Measurements from ENCODE around the gene PAQR4. TPM values are rescaled to one million over a fixed set of nuclear protein-coding genes. Genes with fewer than 3 reads are reported as not detected.

PAQR4 gene
- polyA plus RNA-seq, 3 donors = 6.3 to 14.2 (median 8.9) TPM

DNA sequence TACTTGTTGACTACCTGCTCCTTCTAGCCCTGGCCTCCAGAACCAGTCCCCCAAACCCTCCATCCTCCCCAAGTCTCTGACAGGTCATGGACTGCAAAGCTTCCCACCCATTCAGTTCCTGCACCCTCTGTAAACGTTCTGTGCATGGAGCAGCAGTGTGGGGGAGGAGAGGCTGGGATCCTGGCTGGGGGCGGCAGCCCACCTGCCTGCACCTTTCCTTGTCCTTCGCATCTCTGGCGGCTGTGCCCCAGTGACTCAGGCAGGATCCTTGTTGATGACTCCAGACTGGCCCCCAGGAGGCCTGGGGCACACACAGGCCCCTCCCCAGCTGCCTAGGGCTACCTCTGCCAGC, 12.7 kb downstream of the PAQR4 start:
- Histone ChIP-seq H3K27me3 (ENCODE audit: control insufficient read depth in 2 of 2, insufficient read depth in 2 of 2, low read length in 2 of 2) (no peaks in the 10 kb centered on the region), H2AFZ (ENCODE audit: insufficient read depth, low read depth, low read length, poor library complexity, severe bottlenecking) (no peak overlapping the region), H3K36me3 (replicated peaks in 1 of 2; ENCODE audit: control insufficient read depth in 1 of 2, insufficient read depth in 2 of 2, low read length in 2 of 2) (no peaks in the 10 kb centered on the region), H3K9me3 (replicated peaks in 1 of 2; ENCODE audit: control insufficient read depth in 1 of 2, insufficient read depth in 1 of 2, low read length in 2 of 2) (no peaks in the 10 kb centered on the region), H3K79me2 (ENCODE audit: insufficient read depth, low read length) (peaks cover 11% of the 10 kb centered on the region), H3K4me1 (ENCODE audit: control insufficient read depth in 1 of 2, insufficient read depth in 2 of 2, low read length in 2 of 2) (peaks cover 22 to 29% of the 10 kb centered on the region in 2 donors), H3K27ac (ENCODE audit: low read depth in 1 of 2, low read length in 2 of 2) (no peak overlapping the region), H4K20me1 (ENCODE audit: insufficient read depth, low read length) (no peaks in the 10 kb centered on the region), H3K4me2 (replicated peaks; ENCODE audit: extremely low read depth, low read length, poor library complexity, severe bottlenecking) (no peak overlapping the region), H3K4me3 (replicated peaks in 1 of 3; ENCODE audit: low read depth in 2 of 3, low read length in 3 of 3) (no peak overlapping the region), H3K9ac (ENCODE audit: insufficient read depth, low read length, poor library complexity, severe bottlenecking) (no peak overlapping the region)
- TF ChIP-seq, protein P1, sequence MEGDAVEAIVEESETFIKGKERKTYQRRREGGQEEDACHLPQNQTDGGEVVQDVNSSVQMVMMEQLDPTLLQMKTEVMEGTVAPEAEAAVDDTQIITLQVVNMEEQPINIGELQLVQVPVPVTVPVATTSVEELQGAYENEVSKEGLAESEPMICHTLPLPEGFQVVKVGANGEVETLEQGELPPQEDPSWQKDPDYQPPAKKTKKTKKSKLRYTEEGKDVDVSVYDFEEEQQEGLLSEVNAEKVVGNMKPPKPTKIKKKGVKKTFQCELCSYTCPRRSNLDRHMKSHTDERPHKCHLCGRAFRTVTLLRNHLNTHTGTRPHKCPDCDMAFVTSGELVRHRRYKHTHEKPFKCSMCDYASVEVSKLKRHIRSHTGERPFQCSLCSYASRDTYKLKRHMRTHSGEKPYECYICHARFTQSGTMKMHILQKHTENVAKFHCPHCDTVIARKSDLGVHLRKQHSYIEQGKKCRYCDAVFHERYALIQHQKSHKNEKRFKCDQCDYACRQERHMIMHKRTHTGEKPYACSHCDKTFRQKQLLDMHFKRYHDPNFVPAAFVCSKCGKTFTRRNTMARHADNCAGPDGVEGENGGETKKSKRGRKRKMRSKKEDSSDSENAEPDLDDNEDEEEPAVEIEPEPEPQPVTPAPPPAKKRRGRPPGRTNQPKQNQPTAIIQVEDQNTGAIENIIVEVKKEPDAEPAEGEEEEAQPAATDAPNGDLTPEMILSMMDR (IDR thresholded peaks at IDR 0.05) = no peak
- intact Hi-C loops (cut with micrococcal nuclease) = loop anchor here in 1 of 2 donors (2.0 kb wide), 1 partner anchor 13 kb away; the partner anchor contains the start of gene PAQR4
- DNase-seq = no peak
- no peaks in the 10 kb centered on the region for H3K36me3 Mint-ChIP-seq
- H3K4me3 Mint-ChIP-seq = no peak overlapping the region
- H3K4me1 Mint-ChIP-seq = peaks cover 28% of the 10 kb centered on the region
- H3K27ac Mint-ChIP-seq = peak overlapping the region in 1 of 7 donors; percentile 59
- peaks cover 3 to 14% (median 4%) of the 10 kb centered on the region in 3 donors for H3K27me3 Mint-ChIP-seq (ENCODE audit: low read depth in 3 of 3)
- no peaks in the 10 kb centered on the region for H3K9me3 Mint-ChIP-seq
- no CpG with 5 or more reads among the region's 4 CpGs for WGBS (ENCODE audit: insufficient coverage)

- H3K36me3 Mint-ChIP-seq = no peaks in the 10 kb centered on the region
- Histone ChIP-seq H3K36me3 (replicated peaks in 1 of 2; ENCODE audit: control insufficient read depth in 1 of 2, insufficient read depth in 2 of 2, low read length in 2 of 2) (no peaks in the 10 kb centered on the region), H3K9ac (ENCODE audit: insufficient read depth, low read length, poor library complexity, severe bottlenecking) (no peak overlapping the region), H3K4me1 (ENCODE audit: control insufficient read depth in 1 of 2, insufficient read depth in 2 of 2, low read length in 2 of 2) (peaks cover 22 to 29% of the 10 kb centered on the region in 2 donors), H2AFZ (ENCODE audit: insufficient read depth, low read depth, low read length, poor library complexity, severe bottlenecking) (no peak overlapping the region), H3K27me3 (ENCODE audit: control insufficient read depth in 2 of 2, insufficient read depth in 2 of 2, low read length in 2 of 2) (no peaks in the 10 kb centered on the region), H3K4me3 (replicated peaks in 1 of 3; ENCODE audit: low read depth in 2 of 3, low read length in 3 of 3) (no peak overlapping the region), H3K9me3 (replicated peaks in 1 of 2; ENCODE audit: control insufficient read depth in 1 of 2, insufficient read depth in 1 of 2, low read length in 2 of 2) (no peaks in the 10 kb centered on the region), H4K20me1 (ENCODE audit: insufficient read depth, low read length) (no peaks in the 10 kb centered on the region), H3K27ac (ENCODE audit: low read depth in 1 of 2, low read length in 2 of 2) (no peak overlapping the region), H3K4me2 (replicated peaks; ENCODE audit: extremely low read depth, low read length, poor library complexity, severe bottlenecking) (no peak overlapping the region), H3K79me2 (ENCODE audit: insufficient read depth, low read length) (peaks cover 11% of the 10 kb centered on the region)
- peaks cover 3 to 16% (median 4%) of the 10 kb centered on the region in 3 donors for H3K27me3 Mint-ChIP-seq (ENCODE audit: low read depth in 3 of 3)
- H3K4me1 Mint-ChIP-seq = peaks cover 28% of the 10 kb centered on the region
- intact Hi-C loops (cut with micrococcal nuclease) = loop anchor here in 1 of 2 donors (2.0 kb wide), 1 partner anchor 14 kb away; the partner anchor contains the start of gene PAQR4
- no peak overlapping the region for H3K4me3 Mint-ChIP-seq
- no peaks in the 10 kb centered on the region for H3K9me3 Mint-ChIP-seq
- H3K27ac Mint-ChIP-seq = no peak overlapping the region
- no peak for DNase-seq
- 100% methylated on average over 2 of the region's 5 CpGs for WGBS (ENCODE audit: insufficient coverage)
- TF ChIP-seq, protein P1 (IDR thresholded peaks at IDR 0.05) = no peak
These were observed 13.3 kb downstream of the PAQR4 start for GRCh38 chr16:2982402-2982801.
